Kidney epithelial cell (primary cell): ENCODE results near the gene MYH8. TPM values are rescaled to one million over a fixed set of nuclear protein-coding genes. Genes with fewer than 3 reads are reported as not detected.

ENCODE experiments used
- DNase-seq: peaks from one replicate; pipeline ENCODE4 v3.0.0-alpha.2; 2010; ENCODE audit warnings: low read depth
- H3K27me3 ChIP-seq: 2 replicates; pipeline ENCODE4 v1.6.0; 2011; ENCODE audit warnings: low read length; ENCODE audit not compliant: control insufficient read depth, insufficient read depth
- H3K36me3 ChIP-seq: 2 replicates; pipeline ENCODE4 v1.5.1; 2011; ENCODE audit warnings: low read length; ENCODE audit not compliant: control insufficient read depth, insufficient read depth
- H3K4me3 ChIP-seq: 2 replicates; pipeline ENCODE4 v1.5.1; 2011; ENCODE audit warnings: low read depth, mild to moderate bottlenecking, control low read depth, low read length
- CTCF ChIP-seq: IDR thresholded peaks from 2 replicates; pipeline ENCODE4 v1.5.1; 2011; ENCODE audit warnings: mild to moderate bottlenecking, moderate library complexity, low read length, control low read depth, inconsistent platforms; ENCODE audit not compliant: insufficient read depth, poor library complexity, severe bottlenecking
- total RNA-seq: library from RNA; depleted of rRNA; stranded (reverse); fragments of >200 nt; gene quantifications from 2 replicates; pipeline ENCODE4 v1.2.3, GENCODE V29; 2015

The MYH8 gene
- total RNA-seq, 1 donor from 2014 or later, result not detected

- no peaks in the 10 kb centered on the region for H3K27me3 ChIP-seq
- no peak for TF ChIP-seq CTCF
- no peak overlapping the region for H3K4me3 ChIP-seq
- H3K36me3 ChIP-seq, result no peaks in the 10 kb centered on the region
- DNase-seq, result no peak
These were observed 539 bp downstream of the MYH8 start for GRCh38 chr17:10421211-10421610.

GRCh38 chr17:10420811-10421210 is 939 bp downstream of the MYH8 start:
- H3K4me3 ChIP-seq, result no peak overlapping the region
- DNase-seq, result no peak
- H3K27me3 ChIP-seq, result no peaks in the 10 kb centered on the region
- H3K36me3 ChIP-seq, result no peaks in the 10 kb centered on the region
- no peak for TF ChIP-seq CTCF

GRCh38 chr17:10417431-10417830 is 4.3 kb downstream of the MYH8 start:
- DNase-seq, result no peak
- Histone ChIP-seq H3K27me3 (peaks cover 2% of the 10 kb centered on the region), H3K4me3 (no peak overlapping the region), H3K36me3 (no peaks in the 10 kb centered on the region)
- TF ChIP-seq CTCF, result no peak

- H3K27me3 ChIP-seq, result peaks cover 2% of the 10 kb centered on the region
- no peaks in the 10 kb centered on the region for H3K36me3 ChIP-seq
- no peak overlapping the region for H3K4me3 ChIP-seq
- DNase-seq, result no peak
- no peak for TF ChIP-seq CTCF
These were observed 6.6 kb downstream of the MYH8 start for GRCh38 chr17:10415161-10415560.

GRCh38 chr17:10403589-10403988 is 18.2 kb downstream of the MYH8 start:
- Histone ChIP-seq H3K36me3 (no peaks in the 10 kb centered on the region), H3K4me3 (no peak overlapping the region), H3K27me3 (no peaks in the 10 kb centered on the region)
- no peak for DNase-seq
- TF ChIP-seq CTCF, result no peak

- no peak for DNase-seq
- no peak overlapping the region for H3K4me3 ChIP-seq
- no peaks in the 10 kb centered on the region for H3K36me3 ChIP-seq
- no peaks in the 10 kb centered on the region for H3K27me3 ChIP-seq
- no peak for TF ChIP-seq CTCF
These were observed 23.4 kb downstream of the MYH8 start for GRCh38 chr17:10398352-10398751.
